ENCODE data around the gene FARP2. TPM values are rescaled to one million over a fixed set of nuclear protein-coding genes. Genes with fewer than 3 reads are reported as not detected.

The FARP2 gene
- total and polyA plus RNA-seq, 2 of the 4 experiments (the other 2 are of a cell fraction) = 17.1 to 30.8 TPM

DNA sequence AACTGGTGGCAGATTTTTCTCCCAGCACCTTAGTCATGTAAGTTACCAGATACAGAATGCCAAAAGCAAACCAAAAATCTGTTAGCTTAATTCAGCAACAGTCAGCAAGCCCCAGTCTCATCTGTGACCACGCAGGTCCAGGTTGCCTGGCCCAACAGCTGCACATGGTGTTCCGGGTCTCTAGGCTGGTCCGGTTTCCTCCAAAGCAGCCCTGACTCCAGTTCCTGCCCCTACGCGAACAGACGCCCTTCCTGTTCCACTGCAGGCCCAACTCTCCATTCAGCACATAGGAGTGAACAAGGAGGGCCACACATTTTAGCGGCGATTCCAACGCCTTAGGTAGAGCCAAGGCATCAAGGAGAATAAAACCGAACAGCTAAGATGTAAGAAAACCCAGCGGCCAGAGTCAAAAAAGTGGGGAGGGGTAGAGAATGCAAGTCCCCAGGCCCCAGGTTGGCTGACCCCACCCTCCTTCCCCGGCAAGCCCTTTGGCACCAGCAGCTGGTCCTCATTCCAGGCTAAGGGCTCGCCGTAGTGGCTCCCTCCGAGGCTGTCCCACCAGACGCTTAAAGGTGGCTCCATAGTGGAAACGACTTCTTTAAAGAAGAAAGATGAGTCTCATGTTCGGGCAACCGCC, 150.8 kb downstream of the FARP2 start (continued):
- no peak for TF ChIP-seq RCOR1 (IDR thresholded peaks at IDR 0.05; ENCODE audit: insufficient replicate concordance, low read length)

GRCh38 chr2:241507430-241508239, 151.6 kb downstream of the FARP2 start:
- H3K4ac ChIP-seq (ENCODE audit: low read depth, low read length) = peak overlapping the region; percentile 69
- H3K56ac ChIP-seq (ENCODE audit: extremely low read depth, insufficient read depth, low read length) = no peak overlapping the region
- H3K27ac ChIP-seq (ENCODE audit: insufficient read depth, low read length) = peak overlapping the region; percentile 69
- peak overlapping the region; percentile 61; the same call in 1 of the 2 replicates for H4K91ac ChIP-seq (ENCODE audit: insufficient read depth, low read depth, low read length)
- BruUV-seq (replicated peaks) = no TSS peak
- H3K36me3 ChIP-seq (ENCODE audit: control insufficient read depth, insufficient read depth, low read length) = peaks cover 3% of the 10 kb centered on the region; the same call in 1 of the 2 replicates
- H2BK15ac ChIP-seq (ENCODE audit: low read depth, low read length) = no peak overlapping the region
- peaks cover 17% of the 10 kb centered on the region for H3K4me1 ChIP-seq (ENCODE audit: control insufficient read depth, insufficient read depth, low read length)
- H2BK120ac ChIP-seq (ENCODE audit: low read depth, low read length) = no peak overlapping the region
- WGBS, 2 experiments (ENCODE audit: extremely low coverage in 2 of 2, insufficient read length in 1 of 2) = 4% methylated on average over 20 of the region's 67 CpGs; no CpG with 5 or more reads in 1 of the 2 experiments
- peak overlapping the region; percentile 86 for H2AK5ac ChIP-seq (ENCODE audit: low read depth, low read length)
- peak overlapping the region; percentile 92 for H3K4me3 ChIP-seq (ENCODE audit: insufficient read depth, low read depth, low read length)
- H4K8ac ChIP-seq (ENCODE audit: low read depth in 2 of 2, low read length in 2 of 2) = no peak overlapping the region; a peak in 1 of 4 replicates
- H3K79me1 ChIP-seq (ENCODE audit: low read depth in 1 of 2, low read length in 2 of 2) = peaks cover 13 to 56% of the 10 kb centered on the region in 2 experiments
- DNase-seq (peak; percentile 33), ATAC-seq (ENCODE audit: low read depth) (peak; percentile 46)
- POLR2A ChIA-PET (ENCODE audit: unreplicated experiment) = interaction anchor here (0.6 kb wide), 1 partner anchor 48 kb away, joined by 3 read pairs; no protein-coding TSS in a partner anchor
- dilution Hi-C loops (cut with HindIII; ENCODE audit: low sequenced_read_pairs, unreplicated experiment) = no loop called here
- peak overlapping the region; percentile 67 for H3K9ac ChIP-seq (ENCODE audit: low read depth, low read length)
- intact Hi-C loops (cut with micrococcal nuclease) = loop anchor here (1.0 to 5.0 kb wide), 6 partner anchors 52 to 235 kb away; partner anchors contain the start of genes ATG4B, FARP2 and THAP4
- CTCF ChIA-PET = interaction anchor here (0.6 to 1.2 kb wide), 2 partner anchors 51 to 105 kb away, joined by 3 read pairs; partner anchors contain the start of gene BOK
- peak overlapping the region; percentile 30 for H2BK5ac ChIP-seq (ENCODE audit: low read depth, low read length, poor library complexity, severe bottlenecking)
- no peak overlapping the region for H4K5ac ChIP-seq (ENCODE audit: low read depth, low read length)
- in situ Hi-C loops (cut with MboI; ENCODE audit: low sequenced_read_pairs) = no loop called here
- H3K9me1 ChIP-seq (ENCODE audit: insufficient read depth, low read length) = peaks cover 31% of the 10 kb centered on the region
- H4K20me1 ChIP-seq (ENCODE audit: insufficient read depth, low read length) = peaks cover 45% of the 10 kb centered on the region
- no peak overlapping the region for H3K18ac ChIP-seq (ENCODE audit: low read depth, low read length)
- peak overlapping the region; percentile 87 for H2AFZ ChIP-seq (replicated peaks; ENCODE audit: low read length, poor library complexity)
- H3K27me3 ChIP-seq (ENCODE audit: control insufficient read depth, insufficient read depth, low read length) = no peaks in the 10 kb centered on the region
- H3K9me3 ChIP-seq (ENCODE audit: control insufficient read depth, insufficient read depth, low read length) = no peaks in the 10 kb centered on the region
- peak overlapping the region; percentile 92 for H2AK9ac ChIP-seq (replicated peaks; ENCODE audit: low read depth, low read length, poor library complexity)
- H3K23ac ChIP-seq (ENCODE audit: low read depth, low read length) = peak overlapping the region; percentile 75
- peak overlapping the region; percentile 74 for H3K14ac ChIP-seq (replicated peaks; ENCODE audit: low read depth, low read length)
- H2BK20ac ChIP-seq (ENCODE audit: low read depth, low read length) = no peak overlapping the region
- H3K4me2 ChIP-seq (ENCODE audit: low read depth, low read length) = peak overlapping the region; percentile 67
- TF ChIP-seq RAD21 (IDR thresholded peaks at IDR 0.05; ENCODE audit: low read length) = peak; percentile 54
- peak; percentile 81; the same call in 1 of the 2 replicates for TF ChIP-seq MXI1 (IDR thresholded peaks at IDR 0.05; ENCODE audit: borderline replicate concordance, low read depth, low read length)
- TF ChIP-seq RCOR1 (IDR thresholded peaks at IDR 0.05; ENCODE audit: insufficient replicate concordance, low read length) = no peak
- TF ChIP-seq, protein P1, sequence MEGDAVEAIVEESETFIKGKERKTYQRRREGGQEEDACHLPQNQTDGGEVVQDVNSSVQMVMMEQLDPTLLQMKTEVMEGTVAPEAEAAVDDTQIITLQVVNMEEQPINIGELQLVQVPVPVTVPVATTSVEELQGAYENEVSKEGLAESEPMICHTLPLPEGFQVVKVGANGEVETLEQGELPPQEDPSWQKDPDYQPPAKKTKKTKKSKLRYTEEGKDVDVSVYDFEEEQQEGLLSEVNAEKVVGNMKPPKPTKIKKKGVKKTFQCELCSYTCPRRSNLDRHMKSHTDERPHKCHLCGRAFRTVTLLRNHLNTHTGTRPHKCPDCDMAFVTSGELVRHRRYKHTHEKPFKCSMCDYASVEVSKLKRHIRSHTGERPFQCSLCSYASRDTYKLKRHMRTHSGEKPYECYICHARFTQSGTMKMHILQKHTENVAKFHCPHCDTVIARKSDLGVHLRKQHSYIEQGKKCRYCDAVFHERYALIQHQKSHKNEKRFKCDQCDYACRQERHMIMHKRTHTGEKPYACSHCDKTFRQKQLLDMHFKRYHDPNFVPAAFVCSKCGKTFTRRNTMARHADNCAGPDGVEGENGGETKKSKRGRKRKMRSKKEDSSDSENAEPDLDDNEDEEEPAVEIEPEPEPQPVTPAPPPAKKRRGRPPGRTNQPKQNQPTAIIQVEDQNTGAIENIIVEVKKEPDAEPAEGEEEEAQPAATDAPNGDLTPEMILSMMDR (conservative IDR thresholded peaks at IDR 0.05; ENCODE audit: low read depth, low read length) = peak; percentile 49

All from IMR-90 (cell line).